GM19438 (cell line): ENCODE results near the gene SCP2D1.
"Not testable (repeated sequence)": the region's sequence is repeated elsewhere in the genome, so short reads cannot be mapped to it uniquely, and the experiment has no call there.

Source experiments
- ATAC-seq: cut with Tn5 transposase; IDR thresholded peaks from one replicate; pipeline ENCODE4 v1.9.1; 2021; ENCODE audit warnings: low read depth; ENCODE audit not compliant: unreplicated experiment

The SCP2D1 gene

DNA sequence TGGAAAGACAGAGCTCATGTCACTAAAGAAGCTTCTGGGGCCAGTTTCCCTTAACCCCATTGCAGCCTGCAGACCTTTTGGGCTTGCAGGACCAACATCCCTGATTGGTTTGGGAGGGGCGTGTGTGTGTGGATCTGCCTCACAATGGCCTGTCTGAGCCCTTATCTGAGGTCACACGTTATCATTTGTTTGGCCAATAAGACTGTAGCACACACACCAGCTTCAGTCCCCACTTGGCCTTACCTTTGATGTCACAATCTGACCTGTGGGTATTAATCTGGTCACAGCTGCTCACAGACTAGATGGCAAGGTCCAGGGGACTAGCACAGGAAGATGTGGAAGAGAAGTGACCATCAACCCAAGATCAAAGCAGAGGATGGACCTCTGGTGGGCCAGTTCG is at the start of gene SCP2D1:
SCP2D1 (plus strand) TSS at position 301 of the 400 bp plus-strand sequence; CDS start at position 334, 33 bp downstream.
- no peak for ATAC-seq

DNA sequence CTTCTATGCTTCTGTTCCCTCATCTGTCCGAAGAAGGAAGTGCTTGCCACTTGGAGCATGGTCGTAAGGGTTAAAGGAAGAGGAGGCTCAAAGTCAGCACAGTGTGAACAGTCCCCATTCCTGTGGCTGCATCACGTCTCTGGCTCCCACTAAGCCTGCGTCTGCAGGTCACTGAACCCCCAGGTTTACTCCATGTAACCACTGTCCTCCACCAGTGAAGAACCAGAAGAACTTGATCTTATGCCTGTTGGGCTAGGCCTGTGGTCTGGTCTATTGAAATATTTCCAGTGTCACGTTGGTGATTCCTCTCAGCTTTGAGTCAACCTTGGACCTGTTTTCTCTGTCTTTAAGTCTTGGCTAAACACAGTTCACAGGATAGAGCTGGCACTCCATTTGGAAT is 45.9 kb upstream of the SCP2D1 start:
- no peak for ATAC-seq

DNA sequence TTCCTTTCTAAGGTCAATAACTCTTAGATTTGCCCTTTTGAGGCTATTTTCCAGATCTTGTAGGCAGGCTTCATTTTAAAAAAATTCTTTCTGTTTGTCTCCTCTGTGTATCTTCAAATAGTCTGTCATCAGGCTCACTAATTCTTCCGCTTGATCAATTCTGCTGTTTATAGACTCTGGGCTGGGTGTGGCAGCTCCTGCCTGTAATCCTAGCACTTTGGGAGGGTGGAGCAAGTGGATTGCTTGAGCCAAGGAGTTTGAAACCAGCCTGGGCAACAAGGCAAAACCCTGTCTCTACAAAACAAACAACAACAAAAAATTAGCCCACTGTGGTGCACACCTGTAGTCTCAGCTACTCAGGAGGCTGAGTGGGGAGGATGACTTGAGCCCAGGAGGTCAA is 40.0 kb upstream of the SCP2D1 start:
- ATAC-seq = no peak

DNA sequence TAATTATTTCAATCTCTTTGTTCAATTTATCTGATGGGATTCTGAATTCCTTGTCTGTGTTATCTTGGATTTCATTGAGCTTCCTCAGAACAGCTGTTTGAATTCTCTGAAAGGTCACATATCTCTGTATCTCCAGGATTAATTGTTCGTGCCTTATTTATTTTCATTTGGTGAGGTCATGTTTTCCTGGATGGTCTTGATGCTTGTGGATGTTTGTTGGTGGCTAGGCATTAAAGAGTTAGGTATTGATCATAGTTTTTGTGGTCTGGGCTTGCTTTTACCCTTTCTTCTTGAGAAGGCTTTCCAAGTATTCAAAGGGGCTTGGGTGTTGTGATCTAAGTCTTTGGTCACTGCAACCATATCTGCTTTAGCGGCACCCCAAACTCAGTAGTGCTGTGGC is 39.4 kb upstream of the SCP2D1 start:
- ATAC-seq = no peak

DNA sequence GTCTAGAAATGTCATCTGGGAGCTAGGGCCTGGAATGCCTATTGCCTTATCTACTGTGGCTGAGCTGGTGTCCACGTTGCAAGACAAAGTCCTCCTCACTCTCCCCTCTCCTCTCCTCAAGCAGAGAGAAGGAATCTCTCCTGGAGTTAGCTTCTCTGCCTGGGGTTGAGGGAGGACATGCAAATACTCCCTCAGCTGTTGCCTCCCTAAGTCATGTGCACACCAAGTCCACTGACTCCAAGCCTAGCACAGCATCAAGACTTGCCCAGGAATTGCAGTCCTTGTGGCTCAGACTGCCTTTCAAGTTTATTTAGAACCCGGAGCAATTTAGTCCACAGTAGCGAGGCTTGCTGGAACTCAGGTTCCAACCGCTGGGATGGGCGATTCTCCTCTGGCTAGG is 38.0 kb upstream of the SCP2D1 start:
- no peak for ATAC-seq

DNA sequence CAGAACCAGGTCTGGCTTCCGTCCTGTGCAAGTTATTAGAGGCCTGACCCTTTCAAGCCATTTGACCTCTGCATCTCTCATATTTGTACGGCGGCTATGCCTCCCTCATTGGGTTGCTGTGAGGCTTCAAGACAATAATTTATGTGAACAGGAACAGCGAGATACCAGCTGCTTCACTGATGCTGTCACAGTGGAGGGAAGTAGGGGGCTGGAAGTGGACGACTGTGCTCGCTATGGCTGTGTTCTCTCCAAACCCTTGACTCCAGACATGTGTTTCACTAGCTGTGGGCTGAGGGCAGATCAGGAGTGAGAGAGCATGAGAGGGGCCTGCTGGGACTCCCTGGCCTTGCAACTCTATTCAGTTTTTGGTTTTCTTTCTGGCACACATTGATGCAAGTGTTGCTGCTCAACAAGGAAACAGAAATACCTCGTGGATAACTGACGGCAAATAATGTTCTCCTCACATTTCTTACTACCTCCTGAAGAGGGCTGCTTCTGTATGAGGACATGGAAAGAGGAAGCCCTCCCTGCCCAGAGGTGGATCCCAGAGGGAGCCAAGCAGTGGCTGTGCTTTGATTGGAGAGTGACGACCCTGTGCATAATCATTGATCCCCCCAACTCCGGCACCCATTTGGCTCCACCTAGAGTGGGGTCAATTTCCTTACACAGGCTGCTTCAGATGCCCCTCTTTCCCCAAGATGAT is 34.7 kb upstream of the SCP2D1 start:
- ATAC-seq = no peak

DNA sequence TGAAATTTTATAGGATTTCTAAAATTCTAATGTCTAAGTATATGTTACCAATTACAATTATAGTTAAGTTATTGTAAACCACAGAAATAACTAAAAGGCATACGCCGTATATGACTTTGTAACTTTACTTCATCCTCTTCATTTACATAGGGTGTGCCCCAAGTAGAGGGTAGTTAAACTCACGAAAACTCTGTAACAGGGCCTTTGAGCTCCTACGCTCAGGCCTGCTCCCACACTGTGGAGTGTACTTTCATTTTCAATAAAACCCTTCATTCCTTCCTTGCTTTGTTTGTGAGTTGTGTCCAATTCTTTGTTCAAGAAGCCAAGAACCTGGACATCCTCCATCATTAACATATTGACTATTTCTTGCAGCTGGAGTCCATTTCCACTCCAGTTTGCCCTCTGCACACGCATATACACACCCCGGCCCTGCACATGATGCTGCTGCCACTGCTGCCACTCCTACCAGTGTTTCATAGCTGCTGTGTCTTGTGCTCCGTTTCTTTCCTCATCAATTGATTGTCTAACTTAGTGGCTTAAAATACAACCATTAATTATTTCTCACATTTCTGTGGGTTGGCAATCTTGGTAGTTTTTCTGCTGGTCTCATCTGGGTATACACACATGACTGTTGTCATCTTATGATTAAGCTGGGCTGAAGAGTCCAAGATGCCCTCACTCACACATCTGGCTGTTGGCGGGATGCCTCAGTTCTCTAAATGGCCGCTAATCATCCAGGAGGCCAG is 33.0 kb upstream of the SCP2D1 start:
- no peak for ATAC-seq

DNA sequence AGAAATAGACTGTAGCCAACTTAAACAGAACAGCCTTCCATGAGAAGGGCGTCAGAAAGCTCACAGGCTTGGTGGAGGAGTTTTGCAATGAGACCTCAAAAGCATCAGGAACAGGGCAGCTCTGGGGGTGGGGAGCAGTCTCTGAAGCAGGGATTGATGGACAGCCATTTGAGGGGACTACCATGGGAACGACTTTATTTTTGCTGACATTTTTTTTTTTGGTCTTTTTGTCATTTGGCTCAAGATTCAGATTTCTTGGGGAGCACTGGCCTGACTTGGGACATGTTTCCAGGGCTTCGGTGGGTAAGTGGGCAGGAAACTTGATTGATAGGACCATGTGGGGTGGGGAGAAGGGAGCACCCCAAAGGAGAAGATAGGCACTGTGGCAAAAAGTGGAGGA is 32.1 kb upstream of the SCP2D1 start:
- no peak for ATAC-seq

DNA sequence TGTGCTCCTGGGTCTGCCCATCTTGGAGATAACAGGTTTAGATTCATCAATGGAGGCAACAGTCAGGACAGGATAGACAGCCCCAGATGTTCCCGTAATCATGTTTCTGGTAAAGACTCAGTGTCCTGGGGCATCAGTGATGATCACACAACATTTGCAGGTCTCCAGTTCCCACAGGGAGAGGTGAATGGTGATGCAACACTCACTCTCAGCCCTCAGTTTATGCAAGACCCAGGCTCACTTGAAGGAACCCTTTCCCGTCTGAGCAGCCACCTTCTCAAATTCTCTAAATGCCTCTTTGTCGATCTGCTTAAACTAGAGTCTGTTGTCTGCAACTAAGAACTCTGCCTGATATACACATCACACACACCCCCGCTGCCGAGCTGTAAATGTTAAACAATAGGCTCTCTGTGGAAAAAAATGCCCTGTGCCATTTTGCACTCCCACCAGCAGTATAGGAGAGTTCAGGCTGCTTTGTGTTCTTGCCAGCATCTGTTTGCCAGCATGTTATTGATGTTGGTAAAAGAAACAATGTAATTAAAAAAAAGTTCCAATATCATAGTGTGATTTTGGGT is 30.1 kb upstream of the SCP2D1 start:
- no peak for ATAC-seq

DNA sequence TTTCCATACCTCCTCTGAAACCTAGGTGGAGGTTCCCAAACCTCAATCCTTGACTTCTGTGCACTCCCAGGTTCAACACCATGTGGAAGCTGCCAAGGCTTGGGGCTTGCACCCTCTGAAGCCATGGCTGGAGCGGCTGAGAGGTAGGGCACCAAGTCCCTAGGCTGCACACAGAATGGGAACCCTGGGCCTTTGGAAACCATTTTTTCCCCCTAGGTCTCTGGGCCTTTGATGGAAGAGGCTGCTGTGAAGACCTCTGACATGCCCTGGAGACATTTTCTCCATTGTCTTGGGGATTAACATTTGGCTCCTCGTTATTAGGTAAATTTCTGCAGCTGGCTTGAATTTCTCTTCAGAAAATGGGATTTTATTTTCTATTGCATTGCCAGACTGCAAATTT is 26.5 kb upstream of the SCP2D1 start:
- ATAC-seq = not testable (repeated sequence)

DNA sequence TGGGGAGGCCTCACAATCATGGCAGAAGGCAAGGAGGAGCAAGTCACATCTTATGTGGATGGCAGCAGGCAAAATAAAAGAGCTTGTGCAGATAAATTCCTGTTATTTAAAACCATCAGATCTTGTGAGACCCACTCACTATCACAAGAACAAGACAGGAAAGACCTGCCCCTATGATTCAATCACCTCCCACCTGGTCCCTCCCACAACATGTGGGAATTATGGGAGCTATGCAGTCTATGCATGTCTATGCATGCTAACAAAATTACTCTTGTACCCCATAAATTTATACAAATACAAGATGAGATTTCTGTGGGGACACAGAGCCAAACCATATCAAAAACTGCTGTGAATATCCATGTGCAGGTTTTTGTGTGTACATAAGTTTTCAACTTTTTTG is 25.6 kb upstream of the SCP2D1 start:
- ATAC-seq = no peak

DNA sequence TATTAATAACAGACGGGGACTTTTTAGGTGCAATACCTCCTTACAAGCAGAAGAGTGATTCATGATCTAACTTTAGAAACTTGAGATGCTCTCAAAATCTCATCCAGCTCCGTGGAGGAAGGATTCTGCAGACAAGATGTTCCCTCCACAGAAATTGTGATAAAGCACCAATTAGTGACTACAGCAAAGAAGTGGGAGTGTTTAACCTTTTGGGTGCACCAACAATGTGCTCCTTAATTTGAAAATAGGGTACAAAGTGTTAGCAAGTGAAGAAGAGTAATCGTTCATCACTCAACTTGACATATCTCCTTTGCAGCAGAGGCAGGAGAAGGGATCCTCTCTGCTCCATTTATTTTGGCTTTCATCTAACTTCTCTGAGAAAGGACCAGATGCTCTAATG is 22.8 kb upstream of the SCP2D1 start:
- ATAC-seq = no peak

DNA sequence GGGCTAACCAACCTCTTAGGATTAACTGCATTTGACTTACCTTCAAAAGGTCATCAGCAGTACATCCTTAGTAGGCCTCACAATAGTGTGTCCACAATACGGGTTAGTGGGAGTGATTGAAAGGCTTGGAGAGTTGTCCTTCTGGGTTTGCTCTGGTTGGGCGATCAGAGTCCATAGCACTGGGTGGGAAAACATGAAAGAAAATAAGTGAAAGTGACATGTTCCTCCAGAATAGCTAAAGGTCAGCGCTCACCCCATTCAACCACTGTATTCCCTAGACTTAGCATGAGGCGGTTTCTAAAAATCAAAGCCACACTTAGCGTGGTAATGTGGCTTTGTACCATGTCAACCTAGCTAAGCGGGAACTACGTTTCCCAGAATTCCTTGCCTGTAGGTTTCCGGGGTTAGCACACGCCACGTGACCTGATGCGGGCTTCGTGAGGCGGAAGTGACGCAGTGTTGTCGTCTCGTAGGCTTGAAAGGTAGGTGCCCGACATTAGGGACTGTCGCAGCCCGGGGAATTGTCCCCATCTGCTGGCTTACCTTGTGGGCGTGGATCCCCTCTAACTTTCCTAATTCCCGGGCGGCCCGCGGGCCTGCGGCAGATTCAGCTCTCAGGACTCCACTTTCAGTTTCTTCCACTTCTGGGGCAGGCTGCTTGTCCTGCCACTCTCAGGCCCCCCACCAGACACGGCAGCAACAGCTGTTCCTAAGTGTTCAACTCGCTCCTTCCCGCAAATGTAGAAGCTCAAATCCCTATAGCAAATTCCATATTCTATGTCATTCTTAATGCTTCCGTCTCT is 19.8 kb upstream of the SCP2D1 start:
- peak; percentile 99 for ATAC-seq

DNA sequence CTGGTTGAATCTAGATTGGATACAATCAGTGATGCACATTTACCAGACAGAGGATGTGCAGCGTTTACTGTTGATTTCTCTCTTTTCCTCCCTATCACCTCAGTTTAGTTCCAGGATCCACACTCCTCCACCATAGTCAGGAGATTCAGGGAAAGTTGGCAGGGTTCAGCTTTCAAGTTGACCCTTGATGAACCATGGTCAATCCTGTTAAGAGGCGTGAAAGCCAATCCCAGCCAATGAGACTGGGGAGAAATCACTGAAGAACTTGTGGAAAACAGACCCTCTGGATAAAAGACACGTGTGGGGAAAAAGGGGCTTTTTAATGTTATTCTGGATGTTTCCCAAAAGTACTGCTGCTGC is 19.2 kb upstream of the SCP2D1 start:
- peak; percentile 10 for ATAC-seq

DNA sequence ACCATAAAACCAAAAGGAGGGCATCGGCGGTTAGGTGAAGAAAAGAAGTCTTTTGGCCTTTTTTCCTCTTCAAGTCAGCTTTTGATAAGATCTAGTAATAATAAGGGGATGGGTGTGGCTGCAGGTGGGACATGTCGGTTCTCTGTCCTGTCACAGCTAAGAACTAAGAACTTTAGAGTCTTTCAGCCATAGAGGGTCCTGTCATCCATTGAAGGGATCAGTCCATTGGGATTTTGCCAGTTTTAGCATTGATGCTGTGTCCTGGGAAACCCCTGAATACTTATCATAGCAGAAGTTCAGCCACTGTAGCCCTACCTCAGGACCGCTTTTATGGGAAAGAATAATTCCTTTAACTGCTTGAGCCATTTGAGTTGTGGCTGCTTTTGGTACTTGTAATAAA is 18.2 kb upstream of the SCP2D1 start:
- ATAC-seq = no peak

DNA sequence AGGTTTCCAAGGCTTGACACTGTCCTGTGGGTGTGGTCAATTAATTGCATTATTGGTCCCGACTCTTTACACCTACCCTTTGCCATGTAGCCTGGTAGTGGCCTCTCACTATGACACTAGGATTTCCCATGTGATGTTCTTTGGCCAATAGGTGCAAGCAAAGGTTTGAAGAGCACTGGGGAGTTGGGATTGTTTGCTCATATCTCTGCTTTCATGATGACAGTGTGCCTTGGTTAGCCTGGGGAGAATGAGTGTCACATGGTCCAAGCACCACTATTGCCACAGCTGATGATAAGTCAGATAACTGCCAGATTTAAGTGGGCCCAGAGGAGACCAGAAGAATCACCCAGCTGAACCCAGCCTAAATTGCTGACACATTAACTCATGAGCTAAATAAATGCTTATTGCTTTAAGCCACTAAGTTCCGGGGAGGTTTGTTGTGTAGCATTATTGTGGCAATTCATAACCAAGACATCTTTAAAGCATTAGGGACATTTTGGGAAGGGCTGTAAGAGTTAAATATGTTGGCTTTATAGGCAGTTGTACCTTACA is 17.2 kb upstream of the SCP2D1 start:
- no peak for ATAC-seq

DNA sequence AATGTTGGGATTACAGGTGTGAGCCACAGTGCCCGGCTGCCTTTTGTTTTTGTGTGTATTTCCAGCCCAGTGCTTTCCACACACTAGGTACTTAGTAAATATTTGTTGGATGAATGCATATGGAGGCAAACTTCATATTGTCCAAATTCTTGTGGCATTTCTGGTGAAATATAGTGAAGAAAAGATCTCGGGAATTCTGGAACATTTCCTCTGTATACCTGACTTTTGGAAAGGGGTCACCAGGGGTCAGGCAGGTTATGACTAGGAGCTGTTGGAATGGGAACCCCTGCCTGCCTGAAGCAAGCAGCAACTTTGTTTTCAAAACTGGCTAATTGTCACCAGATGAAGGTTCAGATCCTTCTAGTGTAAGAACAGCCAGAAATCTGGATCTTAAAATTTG is 12.1 kb upstream of the SCP2D1 start:
- no peak for ATAC-seq

DNA sequence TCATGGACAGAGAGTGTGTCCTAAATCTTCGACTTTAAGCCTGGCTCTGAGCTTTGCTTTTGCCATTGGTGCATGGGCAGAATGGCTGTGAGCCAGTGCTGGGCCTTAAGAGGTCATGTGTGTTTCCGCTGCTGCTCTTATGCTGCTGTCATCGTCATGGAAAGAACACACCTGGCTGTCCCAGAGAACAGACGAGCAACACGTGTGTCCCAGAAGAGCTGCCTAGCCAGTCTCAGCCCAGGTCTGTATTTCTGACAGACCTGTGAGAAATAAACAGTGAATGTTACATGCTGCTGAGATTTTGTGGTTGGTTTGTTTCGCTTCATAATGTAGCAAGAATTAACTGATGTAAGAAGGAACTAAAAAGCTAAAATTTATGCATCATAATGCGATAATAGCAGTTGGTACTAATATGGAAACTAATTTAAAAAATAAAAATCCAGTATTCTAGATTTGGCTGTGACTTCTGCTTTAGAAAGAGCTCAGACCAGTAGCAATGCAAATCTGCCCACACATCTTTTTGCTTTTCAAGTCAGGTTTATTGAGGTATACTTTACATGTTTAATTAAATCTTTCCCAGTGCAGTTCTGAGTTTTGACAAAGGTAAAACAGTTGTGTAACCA is 11.5 kb upstream of the SCP2D1 start:
- no peak for ATAC-seq

DNA sequence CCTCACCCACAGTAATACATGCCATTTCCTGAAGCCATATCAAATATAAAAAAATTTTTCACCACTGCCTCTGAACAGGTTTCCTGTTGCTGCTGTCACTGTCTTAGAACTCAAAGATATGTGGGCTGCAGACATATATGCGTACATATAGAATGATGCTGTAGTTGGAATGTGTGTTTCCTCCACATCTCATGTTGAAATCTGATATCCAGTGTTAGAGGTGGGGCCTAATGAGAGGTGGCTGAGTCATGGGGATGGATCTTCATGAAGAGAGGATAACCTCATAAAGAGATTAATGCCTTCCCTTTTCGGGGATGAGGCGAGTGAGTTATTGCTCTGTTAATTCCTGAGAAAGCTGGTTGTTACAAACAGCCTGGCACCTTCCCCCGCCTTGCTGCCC is 7.7 kb upstream of the SCP2D1 start:
- ATAC-seq = no peak

DNA sequence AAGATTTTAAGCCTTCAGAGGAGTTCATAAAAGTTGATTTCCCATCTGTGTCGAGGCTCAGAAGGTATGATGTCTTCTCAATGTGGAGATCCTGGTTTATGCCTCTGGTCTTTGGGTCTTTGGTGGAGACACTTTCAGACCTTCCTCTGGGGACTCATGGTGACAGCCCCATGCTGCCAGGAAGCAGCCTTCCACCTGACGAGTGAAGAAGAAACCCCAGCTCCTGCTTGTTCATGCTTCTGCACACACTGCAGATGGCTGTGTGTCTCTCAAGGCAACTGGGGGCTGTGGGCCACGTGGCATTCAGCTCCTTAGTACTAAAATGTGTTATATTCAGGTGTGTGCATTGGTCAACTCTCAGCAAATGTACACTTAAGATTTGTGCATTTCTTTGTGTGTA is 4.9 kb upstream of the SCP2D1 start:
- no peak for ATAC-seq
